HEK293 (cell line): ENCODE results near the gene NLGN1.

Experiments used
- PBX3 ChIP-seq: sonication (generic); formaldehyde crosslinking; IDR thresholded peaks from 2 replicates; pipeline ENCODE4 v1.8.1; 2022; ENCODE audit warnings: mild to moderate bottlenecking, moderate library complexity, missing genetic modification reagents
- PRDM1 ChIP-seq: fragments of 450-650 bp; formaldehyde crosslinking; IDR thresholded peaks from 2 replicates; pipeline ENCODE4; 2016; ENCODE audit warnings: missing biosample characterization, missing genetic modification characterization
- ZBTB11 ChIP-seq: fragments of 450-650 bp; formaldehyde crosslinking; conservative IDR thresholded peaks from 2 replicates; pipeline ENCODE4 v1.5.1; 2016; ENCODE audit warnings: low read depth, missing biosample characterization, missing genetic modification characterization
- ZBTB49 ChIP-seq: fragments of 450-650 bp; formaldehyde crosslinking; IDR thresholded peaks from 2 replicates; pipeline ENCODE4 v1.5.1; 2016; ENCODE audit warnings: missing biosample characterization, missing genetic modification characterization, low read depth
- ZBTB8A ChIP-seq: fragments of 450-650 bp; formaldehyde crosslinking; IDR thresholded peaks from 2 replicates; pipeline ENCODE4 v1.5.1; 2016; ENCODE audit warnings: missing biosample characterization, missing genetic modification characterization
- ZNF280D ChIP-seq: fragments of 450-650 bp; formaldehyde crosslinking; IDR thresholded peaks from 2 replicates; pipeline ENCODE4 v1.5.1; 2016; ENCODE audit warnings: missing biosample characterization, missing genetic modification characterization
- ZNF416 ChIP-seq: fragments of 450-650 bp; formaldehyde crosslinking; IDR thresholded peaks from 2 replicates; pipeline ENCODE4 v1.5.1; 2016; ENCODE audit warnings: missing biosample characterization, missing genetic modification characterization
- ZNF423 ChIP-seq: fragments of 450-650 bp; formaldehyde crosslinking; IDR thresholded peaks from 2 replicates; pipeline ENCODE4 v1.5.1; 2016; ENCODE audit warnings: missing biosample characterization, missing genetic modification characterization
- ZNF558 ChIP-seq: fragments of 450-650 bp; formaldehyde crosslinking; IDR thresholded peaks from 2 replicates; pipeline ENCODE4 v1.5.1; 2016; ENCODE audit warnings: missing biosample characterization, missing genetic modification characterization
- ZNF837 ChIP-seq: fragments of 450-650 bp; formaldehyde crosslinking; IDR thresholded peaks from 2 replicates; pipeline ENCODE4 v1.5.1; 2016; ENCODE audit warnings: missing biosample characterization, missing genetic modification characterization
- TF ChIP-seq, protein P1 (sequence below): fragments of 450-650 bp; formaldehyde crosslinking; IDR thresholded peaks from 2 replicates; pipeline ENCODE4 v1.5.1; 2016; ENCODE audit warnings: missing biosample characterization, missing genetic modification characterization

- no peak for TF ChIP-seq ZNF423 (tag by site-specific recombination)
- TF ChIP-seq PBX3 (CRISPR knock-in tag), result no peak
- no peak for TF ChIP-seq ZNF837 (tag by site-specific recombination)
- TF ChIP-seq, protein P1, sequence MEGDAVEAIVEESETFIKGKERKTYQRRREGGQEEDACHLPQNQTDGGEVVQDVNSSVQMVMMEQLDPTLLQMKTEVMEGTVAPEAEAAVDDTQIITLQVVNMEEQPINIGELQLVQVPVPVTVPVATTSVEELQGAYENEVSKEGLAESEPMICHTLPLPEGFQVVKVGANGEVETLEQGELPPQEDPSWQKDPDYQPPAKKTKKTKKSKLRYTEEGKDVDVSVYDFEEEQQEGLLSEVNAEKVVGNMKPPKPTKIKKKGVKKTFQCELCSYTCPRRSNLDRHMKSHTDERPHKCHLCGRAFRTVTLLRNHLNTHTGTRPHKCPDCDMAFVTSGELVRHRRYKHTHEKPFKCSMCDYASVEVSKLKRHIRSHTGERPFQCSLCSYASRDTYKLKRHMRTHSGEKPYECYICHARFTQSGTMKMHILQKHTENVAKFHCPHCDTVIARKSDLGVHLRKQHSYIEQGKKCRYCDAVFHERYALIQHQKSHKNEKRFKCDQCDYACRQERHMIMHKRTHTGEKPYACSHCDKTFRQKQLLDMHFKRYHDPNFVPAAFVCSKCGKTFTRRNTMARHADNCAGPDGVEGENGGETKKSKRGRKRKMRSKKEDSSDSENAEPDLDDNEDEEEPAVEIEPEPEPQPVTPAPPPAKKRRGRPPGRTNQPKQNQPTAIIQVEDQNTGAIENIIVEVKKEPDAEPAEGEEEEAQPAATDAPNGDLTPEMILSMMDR (tag by site-specific recombination), result no peak
- no peak for TF ChIP-seq ZBTB11 (tag by site-specific recombination)
- TF ChIP-seq ZNF416 (tag by site-specific recombination), result no peak
- no peak for TF ChIP-seq PRDM1 (tag by site-specific recombination)
- no peak for TF ChIP-seq ZBTB8A
- no peak for TF ChIP-seq ZBTB49
- no peak for TF ChIP-seq ZNF280D (tag by site-specific recombination)
- TF ChIP-seq ZNF558 (tag by site-specific recombination), result no peak
Observed at GRCh38 chr3:173351886-173352285, 45.7 kb upstream of the NLGN1 start.
